ENCODE results near the gene SCAF1. TPM values are rescaled to one million over a fixed set of nuclear protein-coding genes. Genes with fewer than 3 reads are reported as not detected.

SCAF1 gene, protein sequence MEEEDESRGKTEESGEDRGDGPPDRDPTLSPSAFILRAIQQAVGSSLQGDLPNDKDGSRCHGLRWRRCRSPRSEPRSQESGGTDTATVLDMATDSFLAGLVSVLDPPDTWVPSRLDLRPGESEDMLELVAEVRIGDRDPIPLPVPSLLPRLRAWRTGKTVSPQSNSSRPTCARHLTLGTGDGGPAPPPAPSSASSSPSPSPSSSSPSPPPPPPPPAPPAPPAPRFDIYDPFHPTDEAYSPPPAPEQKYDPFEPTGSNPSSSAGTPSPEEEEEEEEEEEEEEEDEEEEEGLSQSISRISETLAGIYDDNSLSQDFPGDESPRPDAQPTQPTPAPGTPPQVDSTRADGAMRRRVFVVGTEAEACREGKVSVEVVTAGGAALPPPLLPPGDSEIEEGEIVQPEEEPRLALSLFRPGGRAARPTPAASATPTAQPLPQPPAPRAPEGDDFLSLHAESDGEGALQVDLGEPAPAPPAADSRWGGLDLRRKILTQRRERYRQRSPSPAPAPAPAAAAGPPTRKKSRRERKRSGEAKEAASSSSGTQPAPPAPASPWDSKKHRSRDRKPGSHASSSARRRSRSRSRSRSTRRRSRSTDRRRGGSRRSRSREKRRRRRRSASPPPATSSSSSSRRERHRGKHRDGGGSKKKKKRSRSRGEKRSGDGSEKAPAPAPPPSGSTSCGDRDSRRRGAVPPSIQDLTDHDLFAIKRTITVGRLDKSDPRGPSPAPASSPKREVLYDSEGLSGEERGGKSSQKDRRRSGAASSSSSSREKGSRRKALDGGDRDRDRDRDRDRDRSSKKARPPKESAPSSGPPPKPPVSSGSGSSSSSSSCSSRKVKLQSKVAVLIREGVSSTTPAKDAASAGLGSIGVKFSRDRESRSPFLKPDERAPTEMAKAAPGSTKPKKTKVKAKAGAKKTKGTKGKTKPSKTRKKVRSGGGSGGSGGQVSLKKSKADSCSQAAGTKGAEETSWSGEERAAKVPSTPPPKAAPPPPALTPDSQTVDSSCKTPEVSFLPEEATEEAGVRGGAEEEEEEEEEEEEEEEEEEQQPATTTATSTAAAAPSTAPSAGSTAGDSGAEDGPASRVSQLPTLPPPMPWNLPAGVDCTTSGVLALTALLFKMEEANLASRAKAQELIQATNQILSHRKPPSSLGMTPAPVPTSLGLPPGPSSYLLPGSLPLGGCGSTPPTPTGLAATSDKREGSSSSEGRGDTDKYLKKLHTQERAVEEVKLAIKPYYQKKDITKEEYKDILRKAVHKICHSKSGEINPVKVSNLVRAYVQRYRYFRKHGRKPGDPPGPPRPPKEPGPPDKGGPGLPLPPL
- 14.1 TPM for total RNA-seq

DNA sequence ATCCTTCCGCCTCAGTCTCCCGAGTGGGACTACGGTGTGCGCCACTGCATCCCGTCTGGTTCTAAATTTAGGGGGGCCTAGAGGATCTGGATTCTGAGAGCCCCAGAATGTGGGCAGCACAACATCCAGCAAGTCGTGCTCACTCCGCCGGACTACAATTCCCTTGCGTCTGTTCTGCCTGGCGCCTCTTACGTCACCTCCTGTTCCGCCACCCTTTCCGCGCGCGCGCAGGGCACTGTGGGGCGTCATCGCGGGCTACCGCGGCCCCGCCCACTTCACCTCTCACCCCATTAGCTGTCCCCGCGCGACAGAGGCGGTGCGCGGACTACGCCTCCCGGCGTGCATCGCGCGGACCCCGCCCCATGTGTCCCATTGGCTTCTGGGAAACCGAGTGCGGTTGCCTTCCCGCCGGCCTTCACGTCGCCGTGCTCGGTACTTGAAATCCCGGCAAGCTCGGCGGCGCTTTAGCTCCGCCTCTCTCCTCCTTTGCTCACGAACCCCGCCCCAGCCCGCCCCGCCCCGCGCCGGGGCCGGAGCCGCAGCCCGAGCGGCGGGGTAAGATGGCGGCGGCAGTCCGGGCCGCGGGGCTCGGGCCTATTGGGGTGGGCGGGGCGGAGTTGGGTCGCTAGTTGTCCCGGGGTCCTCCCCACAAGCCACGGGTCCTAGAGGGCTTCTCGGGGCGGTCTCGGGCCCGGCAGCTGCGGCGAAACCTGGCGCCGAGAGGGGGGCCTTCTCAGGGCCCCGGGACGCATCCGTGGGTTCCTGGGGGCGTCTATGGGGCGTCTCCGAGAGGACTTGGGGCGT, at the start of gene SCAF1:
Gene SCAF1 (plus strand): TSS at position 522 of the 804 bp plus-strand sequence. CDS start 2,818 bp downstream, outside the sequence.

DNA sequence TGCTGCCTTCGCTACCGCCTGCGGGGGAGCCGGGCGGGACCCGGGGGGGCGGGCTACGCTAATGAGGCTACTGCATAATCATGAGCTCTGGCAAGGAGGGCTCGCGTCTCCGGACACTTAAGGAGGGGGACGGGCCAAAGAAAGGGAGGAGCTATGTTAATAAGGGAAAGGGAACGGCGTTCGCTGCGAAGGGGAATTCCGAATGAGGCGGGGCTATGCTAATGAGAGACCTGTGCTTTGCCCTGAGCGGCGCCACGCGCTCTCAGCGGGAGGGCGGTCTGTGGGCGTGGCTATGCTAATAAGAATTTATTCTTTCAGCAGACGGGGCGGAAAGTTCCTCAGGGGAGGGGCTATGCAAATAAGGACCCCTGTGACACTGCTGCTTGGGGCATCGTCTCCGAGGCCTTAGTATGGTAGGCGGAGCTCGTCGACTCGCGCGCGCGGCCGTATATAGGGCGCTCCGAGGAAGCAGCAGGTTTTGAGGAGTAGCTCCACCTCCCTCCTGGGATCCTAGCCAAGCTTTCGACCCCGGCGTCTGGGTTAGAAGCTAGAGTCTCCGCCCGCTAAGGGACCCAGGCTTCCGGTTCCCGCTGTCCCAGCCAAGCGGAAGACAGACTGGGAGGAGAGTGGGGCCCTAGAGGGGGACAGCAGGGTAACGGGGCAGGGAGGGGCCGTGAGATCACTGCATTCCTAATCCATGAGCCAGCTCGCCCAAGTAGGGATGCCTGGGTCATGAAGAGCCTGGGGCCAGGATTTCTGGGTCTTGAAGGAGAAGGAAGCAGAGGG, 1.7 kb upstream of the SCAF1 start, which contains the start of gene RRAS:
Gene RRAS (minus strand): TSS at position 31 of the 786 bp plus-strand sequence. CDS start 45 bp downstream, outside the sequence.

DNA sequence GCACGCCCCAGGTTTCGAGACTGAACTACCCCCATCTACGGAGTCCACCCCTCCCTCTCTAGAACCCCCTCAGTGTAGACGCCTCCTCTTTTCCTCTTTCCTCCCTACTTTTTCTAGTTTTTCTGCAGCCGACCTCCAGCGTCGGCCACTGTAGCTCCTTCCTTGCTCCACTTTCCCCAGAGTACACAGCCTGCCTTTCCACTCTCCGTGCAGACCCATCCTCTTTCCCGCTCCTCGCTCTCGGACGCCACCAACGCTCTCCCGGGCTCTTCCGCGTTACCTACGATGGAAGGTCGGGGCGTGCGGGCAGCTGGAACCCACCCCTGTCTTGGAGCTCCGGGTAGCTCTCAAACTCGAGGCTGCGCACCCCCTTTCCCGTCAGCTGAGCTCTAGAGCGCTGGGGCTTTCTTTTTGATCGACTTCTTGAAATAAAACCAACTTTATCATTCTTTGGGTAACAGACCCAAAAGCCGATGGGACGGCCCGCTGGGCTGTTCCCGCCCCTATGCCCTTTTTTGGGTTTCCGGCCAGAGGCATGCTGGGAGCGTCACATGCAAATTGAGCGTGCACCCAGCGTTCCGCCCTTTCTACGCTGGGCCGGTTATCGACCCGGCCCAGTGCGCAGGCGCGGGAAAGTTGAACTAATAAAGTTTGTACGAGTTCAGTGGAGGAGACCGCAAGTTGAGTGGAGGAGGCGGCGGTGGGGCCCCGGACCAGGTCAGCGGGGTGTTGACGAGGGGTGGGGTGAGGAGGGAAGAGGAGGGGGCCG, 23.5 kb downstream of the SCAF1 start, which contains the start of the genes BCL2L12 and IRF3:
Gene BCL2L12 (plus strand): TSS at position 583 of the 769 bp plus-strand sequence. CDS start 760 bp downstream, outside the sequence.
Gene IRF3 (minus strand): TSS at position 507 of the 769 bp plus-strand sequence. CDS start 1,019 bp downstream, outside the sequence.

DNA sequence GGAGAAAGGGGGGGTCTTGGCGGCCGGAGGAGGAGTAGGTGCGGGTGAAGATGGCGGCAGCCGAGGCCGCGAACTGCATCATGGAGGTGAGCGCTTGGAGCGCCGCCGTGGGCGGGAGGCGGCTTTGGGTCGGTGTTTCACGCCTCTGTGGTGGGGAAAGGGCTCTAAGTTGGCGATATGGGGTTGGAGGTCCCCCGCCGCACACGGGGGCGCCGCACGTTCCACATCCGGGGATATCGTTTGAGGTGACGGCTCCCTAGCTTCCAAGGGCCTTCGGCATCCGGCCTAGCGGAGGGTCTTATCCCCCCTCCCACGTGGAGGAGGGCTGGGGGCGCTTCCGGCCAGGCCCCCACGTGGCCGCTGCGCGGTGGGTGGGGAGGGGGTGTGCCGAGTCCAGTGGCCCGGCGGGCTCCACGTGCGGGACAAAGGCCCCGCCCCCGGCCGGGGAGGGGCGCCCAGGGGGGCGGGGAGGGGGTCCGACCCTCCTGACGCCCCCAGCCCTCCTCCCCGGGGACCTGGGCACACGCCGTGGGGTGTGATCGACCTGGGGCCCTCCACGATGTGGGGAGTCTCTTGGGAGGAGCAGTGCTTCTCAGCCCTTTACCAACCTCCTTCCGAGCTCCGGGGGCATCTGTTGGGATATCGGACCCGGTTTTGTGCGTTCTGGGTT, 35.4 kb downstream of the SCAF1 start, which contains the start of gene PRMT1:
Gene PRMT1 (plus strand): TSS at position 41 of the 670 bp plus-strand sequence. CDS start 10 bp downstream, at position 51.

DNA sequence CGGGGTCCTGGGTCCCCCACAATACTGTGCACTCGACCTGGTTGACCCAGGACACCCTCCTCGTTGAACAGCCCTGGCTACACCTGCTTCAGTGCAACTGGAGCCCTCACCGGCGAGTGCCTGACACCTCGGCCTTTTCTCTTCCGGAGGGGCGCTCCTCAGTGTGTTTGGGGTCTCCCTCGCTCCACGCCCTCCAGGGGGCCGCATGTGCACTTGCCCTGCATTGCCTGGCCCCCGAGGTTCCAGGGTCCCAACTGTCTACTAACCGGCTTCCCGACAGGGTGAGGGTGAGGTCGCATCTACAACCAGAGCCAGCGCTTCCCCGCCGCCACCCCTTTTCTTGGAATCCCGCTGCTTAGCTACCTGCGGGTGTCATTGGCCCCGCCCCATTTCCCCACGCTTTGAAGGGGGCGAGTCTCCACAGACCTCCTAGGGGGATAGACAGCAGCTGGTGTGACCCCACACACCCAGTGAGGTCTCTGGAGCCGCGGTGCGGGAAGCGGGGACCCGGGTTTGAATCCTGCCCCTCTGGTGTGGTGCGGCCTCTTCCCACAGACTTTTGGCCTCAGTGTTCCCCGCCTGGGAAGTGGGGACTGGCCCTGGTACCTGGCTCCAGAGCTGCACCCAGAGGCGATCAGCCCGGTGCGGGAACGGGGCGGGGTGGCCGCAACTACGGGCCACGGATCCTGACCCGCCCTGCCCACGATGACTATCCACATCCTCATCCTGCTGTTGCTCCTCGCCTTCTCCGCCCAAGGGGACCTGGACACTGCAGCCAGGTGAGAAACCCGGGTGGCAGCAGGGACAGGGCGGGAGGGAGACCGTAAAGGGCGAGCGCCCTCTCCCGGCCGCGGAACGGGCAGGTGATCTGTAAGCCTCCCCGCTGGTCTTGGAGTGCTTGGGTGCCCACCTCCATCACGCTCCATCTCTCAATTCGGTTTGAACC, 47.4 kb downstream of the SCAF1 start, which contains the start of gene ADM5:
Gene ADM5 (plus strand): TSS at position 462 of the 946 bp plus-strand sequence. CDS start 244 bp downstream, at position 706.

DNA sequence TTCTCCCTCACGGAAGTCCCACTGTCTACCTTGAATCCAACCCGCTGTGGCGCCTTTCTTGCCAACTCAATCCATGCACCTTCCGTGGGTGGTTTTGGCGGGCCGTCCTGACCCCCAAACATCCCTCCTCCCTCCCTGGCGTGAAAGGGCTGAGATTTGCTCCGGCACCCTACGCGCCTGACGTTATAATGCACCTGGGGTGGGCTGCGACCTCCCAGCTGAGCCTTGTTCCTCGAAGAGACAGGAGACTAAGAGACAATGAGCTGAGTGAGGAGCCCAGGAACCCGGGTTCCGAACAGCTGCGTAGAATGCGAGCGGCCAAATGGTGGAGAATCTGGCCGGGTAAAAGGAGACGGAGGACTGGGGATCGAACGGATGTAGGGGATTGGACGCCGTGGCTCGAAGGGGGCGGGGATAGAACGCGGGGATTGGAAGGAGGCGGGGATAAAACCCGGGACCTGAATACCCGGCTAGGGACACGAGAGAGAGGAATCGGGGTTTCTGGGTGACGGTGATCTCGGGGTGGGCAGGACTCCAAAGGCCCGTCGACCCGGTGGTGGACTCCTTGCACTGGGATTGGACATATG, 48.7 kb downstream of the SCAF1 start, which contains the start of gene CPT1C:
Gene CPT1C (plus strand): TSS at position 461 of the 587 bp plus-strand sequence. CDS start 1,137 bp downstream, outside the sequence.

Small RNA genes within 50 kb of the gene (small RNA-seq; reads per million reads assigned to genes)
- not detected for gene MIR5088

Other genes starting within 250 kb of the SCAF1 start
- gene PTH2, start 218.8 kb upstream of the SCAF1 start, total RNA-seq: not detected
- gene GFY, start 216.8 kb upstream of the SCAF1 start, total RNA-seq: not detected
- gene SLC17A7, start 200.7 kb upstream of the SCAF1 start, total RNA-seq: 1.2 TPM
- gene PIH1D1, start 190.4 kb upstream of the SCAF1 start, total RNA-seq: 60.2 TPM
- gene ALDH16A1, start 189.0 kb upstream of the SCAF1 start, total RNA-seq: 11.3 TPM
- 0.69 TPM for gene FLT3LG, start 168.0 kb upstream of the SCAF1 start, total RNA-seq
- 2,032 TPM for gene RPL13A, start 154.6 kb upstream of the SCAF1 start, total RNA-seq
- gene RPS11, start 145.8 kb upstream of the SCAF1 start, total RNA-seq: 2,275 TPM
- gene FCGRT, start 129.5 kb upstream of the SCAF1 start, total RNA-seq: 19.1 TPM
- 3.9 TPM for gene RCN3, start 114.2 kb upstream of the SCAF1 start, total RNA-seq
- 34.4 TPM for gene NOSIP, start 61.7 kb upstream of the SCAF1 start, total RNA-seq
- gene PRRG2, start 60.9 kb upstream of the SCAF1 start, total RNA-seq: 1.2 TPM
- 5.8 TPM for gene PRR12, start 51.0 kb upstream of the SCAF1 start, total RNA-seq
- 1.4 TPM for gene RRAS, start 2.1 kb upstream of the SCAF1 start, total RNA-seq
- gene IRF3, start 23.6 kb downstream of the SCAF1 start, total RNA-seq: 19.1 TPM
- 0.69 TPM for gene BCL2L12, start 23.7 kb downstream of the SCAF1 start, total RNA-seq
- 211 TPM for gene PRMT1, start 35.1 kb downstream of the SCAF1 start, total RNA-seq
- 1.4 TPM for gene ADM5, start 47.4 kb downstream of the SCAF1 start, total RNA-seq
- 54.4 TPM for gene CPT1C, start 48.9 kb downstream of the SCAF1 start, total RNA-seq
- not detected for gene TSKS, start 121.1 kb downstream of the SCAF1 start, total RNA-seq
- gene AP2A1, start 124.8 kb downstream of the SCAF1 start, total RNA-seq: 83.5 TPM
- gene FUZ, start 171.1 kb downstream of the SCAF1 start, total RNA-seq: 15.2 TPM
- 19.1 TPM for gene MED25, start 176.1 kb downstream of the SCAF1 start, total RNA-seq
- 113 TPM for gene PTOV1, start 208.9 kb downstream of the SCAF1 start, total RNA-seq
- 26.3 TPM for gene PNKP, start 225.4 kb downstream of the SCAF1 start, total RNA-seq
- 5.1 TPM for gene AKT1S1, start 235.1 kb downstream of the SCAF1 start, total RNA-seq
- 9.7 TPM for gene TBC1D17, start 235.5 kb downstream of the SCAF1 start, total RNA-seq

Data from diencephalon (tissue), 1 donor.